ENCODE measurements around the gene PRAMEF12.
"Not testable (repeated sequence)": the region's sequence is repeated elsewhere in the genome, so short reads cannot be mapped to it uniquely, and the experiment has no call there.

DNA sequence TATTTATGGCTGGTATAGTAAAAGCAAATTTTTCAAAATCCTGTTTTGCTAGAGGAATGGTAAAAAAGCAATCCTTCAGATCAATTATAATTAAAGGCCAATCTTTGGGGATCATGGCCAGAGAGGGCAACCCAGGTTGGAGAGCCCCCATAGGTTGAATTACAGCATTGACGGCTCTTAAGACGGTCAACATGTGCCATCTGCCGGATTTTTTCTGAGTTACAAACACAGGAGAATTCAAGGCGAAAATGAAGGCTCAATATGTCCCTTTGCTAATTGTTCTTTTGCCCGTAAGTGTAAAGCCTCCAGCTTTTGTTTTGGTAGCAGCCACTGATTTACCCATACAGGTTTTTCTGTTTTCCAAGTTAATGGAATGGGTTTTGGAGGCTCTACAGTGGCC is 8.0 kb downstream of the PRAMEF12 start:
- TF ChIP-seq CTCF (IDR thresholded peaks at IDR 0.05); SMC3 (IDR thresholded peaks at IDR 0.05; ENCODE audit: low read depth, low read length); GABPA (IDR thresholded peaks at IDR 0.05; ENCODE audit: low read depth); FOSL2 (IDR thresholded peaks at IDR 0.05; ENCODE audit: borderline replicate concordance, low read depth); POLR2AphosphoS5 (IDR thresholded peaks at IDR 0.05; ENCODE audit: low read depth, low read length); JUND (IDR thresholded peaks at IDR 0.05); FOXJ3 (CRISPR knock-in tag; IDR thresholded peaks at IDR 0.05); NRF1 (IDR thresholded peaks at IDR 0.05; ENCODE audit: low read depth, low read length); YY1 (IDR thresholded peaks at IDR 0.05; ENCODE audit: low read depth); REST (IDR thresholded peaks at IDR 0.05; ENCODE audit: low read depth, low read length): not testable (repeated sequence)
- TF ChIP-seq, protein P1, sequence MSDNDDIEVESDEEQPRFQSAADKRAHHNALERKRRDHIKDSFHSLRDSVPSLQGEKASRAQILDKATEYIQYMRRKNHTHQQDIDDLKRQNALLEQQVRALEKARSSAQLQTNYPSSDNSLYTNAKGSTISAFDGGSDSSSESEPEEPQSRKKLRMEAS (IDR thresholded peaks at IDR 0.05; ENCODE audit: low read depth) = not testable (repeated sequence)
- TF ChIP-seq, protein P2, sequence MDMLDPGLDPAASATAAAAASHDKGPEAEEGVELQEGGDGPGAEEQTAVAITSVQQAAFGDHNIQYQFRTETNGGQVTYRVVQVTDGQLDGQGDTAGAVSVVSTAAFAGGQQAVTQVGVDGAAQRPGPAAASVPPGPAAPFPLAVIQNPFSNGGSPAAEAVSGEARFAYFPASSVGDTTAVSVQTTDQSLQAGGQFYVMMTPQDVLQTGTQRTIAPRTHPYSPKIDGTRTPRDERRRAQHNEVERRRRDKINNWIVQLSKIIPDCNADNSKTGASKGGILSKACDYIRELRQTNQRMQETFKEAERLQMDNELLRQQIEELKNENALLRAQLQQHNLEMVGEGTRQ (IDR thresholded peaks at IDR 0.05; ENCODE audit: borderline replicate concordance, low read depth, low read length) = not testable (repeated sequence)

All from SK-N-SH (cell line).